Measurements from ENCODE around the gene ME2. TPM values are rescaled to one million over a fixed set of nuclear protein-coding genes. Genes with fewer than 3 reads are reported as not detected.

ME2 gene
- total and polyA plus RNA-seq, 2 donors (not counting 1 experiment from before 2014, with no cell fraction given): 28.4 to 57.8 TPM

DNA sequence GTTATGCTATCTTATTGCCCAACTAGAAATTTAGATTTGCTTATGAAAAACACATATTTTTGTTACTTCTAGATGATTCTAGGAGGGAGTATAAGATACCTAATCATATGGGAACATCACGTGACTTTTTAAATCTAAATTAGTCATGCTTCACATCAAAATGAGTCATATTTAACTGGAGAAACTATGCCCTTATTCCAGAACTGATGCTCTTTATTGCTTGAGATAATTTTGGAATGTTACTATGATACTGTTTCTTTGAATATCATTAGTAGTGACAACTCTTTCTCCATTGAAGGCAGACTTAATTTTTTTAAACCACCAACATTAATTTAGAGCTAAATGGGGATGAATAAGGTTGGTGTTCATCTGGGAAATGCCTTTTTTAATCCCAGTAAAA lies 69.0 kb downstream of the ME2 start:
- H2AFZ ChIP-seq (ENCODE audit: insufficient read depth, low read depth, low read length, poor library complexity, severe bottlenecking): no peak overlapping the region

DNA sequence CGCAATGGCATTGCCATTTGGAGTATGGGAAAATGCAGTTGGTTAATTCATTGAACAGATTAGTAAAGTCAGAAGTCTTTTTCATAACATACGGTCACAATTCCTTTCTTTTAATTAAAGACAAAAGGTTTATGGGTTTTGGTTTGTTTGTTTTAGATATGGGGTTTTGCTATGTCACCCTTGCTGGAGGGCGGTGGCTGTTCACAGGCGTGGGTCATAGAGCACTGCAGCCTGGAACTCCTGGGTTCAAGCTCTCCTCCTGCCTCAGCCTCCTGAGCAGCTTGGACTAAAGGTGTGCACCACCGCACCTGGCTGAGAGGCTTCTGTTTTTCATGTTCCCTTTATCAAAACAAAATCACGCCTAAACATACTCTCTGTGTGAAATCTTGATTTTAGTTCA lies 70.3 kb downstream of the ME2 start:
- no peak overlapping the region for H3K27ac Mint-ChIP-seq
- Histone ChIP-seq H3K9ac (ENCODE audit: low read length) (no peak overlapping the region), H3K4me3 (ENCODE audit: control extremely low read depth in 1 of 5, extremely low read depth in 1 of 5, insufficient read depth in 1 of 5, low read depth in 2 of 5, low read length in 4 of 5) (no peak overlapping the region), H3K4me2 (replicated peaks; ENCODE audit: low read depth, low read length, poor library complexity, severe bottlenecking) (no peak overlapping the region), H3K27me3 (replicated peaks in 1 of 4; ENCODE audit: control extremely low read depth in 1 of 4, control insufficient read depth in 3 of 4, insufficient read depth in 4 of 4, low read length in 3 of 4) (no peaks in the 10 kb centered on the region), H2AFZ (ENCODE audit: insufficient read depth, low read depth, low read length, poor library complexity, severe bottlenecking) (no peak overlapping the region), H3K4me1 (ENCODE audit: control insufficient read depth in 2 of 2, insufficient read depth in 2 of 2, low read length in 2 of 2) (no peaks in the 10 kb centered on the region), H3K79me2 (ENCODE audit: control insufficient read depth, insufficient read depth, low read length) (no peaks in the 10 kb centered on the region), H3K27ac (ENCODE audit: low read length in 2 of 2) (no peak overlapping the region), H4K20me1 (ENCODE audit: control insufficient read depth, insufficient read depth, low read length, poor library complexity, severe bottlenecking) (no peaks in the 10 kb centered on the region), H3K36me3 (replicated peaks in 1 of 2; ENCODE audit: control extremely low read depth in 1 of 2, control insufficient read depth in 1 of 2, extremely low read depth in 1 of 2, insufficient read depth in 2 of 2, low read length in 1 of 2) (peaks cover 9 to 21% of the 10 kb centered on the region in 2 experiments), H3K9me3 (ENCODE audit: control extremely low read depth in 1 of 3, control insufficient read depth in 2 of 3, insufficient read depth in 1 of 3, low read length in 2 of 3) (no peaks in the 10 kb centered on the region)
- no peaks in the 10 kb centered on the region for H3K4me1 Mint-ChIP-seq
- H3K27me3 Mint-ChIP-seq: no peaks in the 10 kb centered on the region
- no peak for ATAC-seq (ENCODE audit: low read depth)
- intact Hi-C loops (cut with micrococcal nuclease): no loop called here
- ChIA-PET POLR2A (no interaction called here), CTCF (interaction anchor here (1.5 kb wide), 1 partner anchor 129 kb away, joined by 3 read pairs; no protein-coding TSS in a partner anchor)
- 100% methylated on average over 1 of the region's 6 CpGs for WGBS (ENCODE audit: insufficient coverage)
- TF ChIP-seq EZH2 (IDR thresholded peaks at IDR 0.05; ENCODE audit: borderline replicate concordance, insufficient read depth, low read depth, low read length, poor library complexity, severe bottlenecking): no peak
- TF ChIP-seq, protein P1, sequence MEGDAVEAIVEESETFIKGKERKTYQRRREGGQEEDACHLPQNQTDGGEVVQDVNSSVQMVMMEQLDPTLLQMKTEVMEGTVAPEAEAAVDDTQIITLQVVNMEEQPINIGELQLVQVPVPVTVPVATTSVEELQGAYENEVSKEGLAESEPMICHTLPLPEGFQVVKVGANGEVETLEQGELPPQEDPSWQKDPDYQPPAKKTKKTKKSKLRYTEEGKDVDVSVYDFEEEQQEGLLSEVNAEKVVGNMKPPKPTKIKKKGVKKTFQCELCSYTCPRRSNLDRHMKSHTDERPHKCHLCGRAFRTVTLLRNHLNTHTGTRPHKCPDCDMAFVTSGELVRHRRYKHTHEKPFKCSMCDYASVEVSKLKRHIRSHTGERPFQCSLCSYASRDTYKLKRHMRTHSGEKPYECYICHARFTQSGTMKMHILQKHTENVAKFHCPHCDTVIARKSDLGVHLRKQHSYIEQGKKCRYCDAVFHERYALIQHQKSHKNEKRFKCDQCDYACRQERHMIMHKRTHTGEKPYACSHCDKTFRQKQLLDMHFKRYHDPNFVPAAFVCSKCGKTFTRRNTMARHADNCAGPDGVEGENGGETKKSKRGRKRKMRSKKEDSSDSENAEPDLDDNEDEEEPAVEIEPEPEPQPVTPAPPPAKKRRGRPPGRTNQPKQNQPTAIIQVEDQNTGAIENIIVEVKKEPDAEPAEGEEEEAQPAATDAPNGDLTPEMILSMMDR (IDR thresholded peaks at IDR 0.05): no peak
- H3K4me3 Mint-ChIP-seq: no peak overlapping the region
- DNase-seq: no peak
- no peaks in the 10 kb centered on the region for H3K9me3 Mint-ChIP-seq (ENCODE audit: insufficient read depth)

More for the DNA sequence above, 69.0 kb downstream of the ME2 start:
- Histone ChIP-seq H3K9me3 (ENCODE audit: control extremely low read depth in 1 of 3, control insufficient read depth in 2 of 3, insufficient read depth in 1 of 3, low read length in 2 of 3) (no peaks in the 10 kb centered on the region), H3K4me2 (replicated peaks; ENCODE audit: low read depth, low read length, poor library complexity, severe bottlenecking) (no peak overlapping the region), H3K9ac (ENCODE audit: low read length) (no peak overlapping the region), H3K36me3 (replicated peaks in 1 of 2; ENCODE audit: control extremely low read depth in 1 of 2, control insufficient read depth in 1 of 2, extremely low read depth in 1 of 2, insufficient read depth in 2 of 2, low read length in 1 of 2) (peaks cover 11 to 26% of the 10 kb centered on the region in 2 experiments), H4K20me1 (ENCODE audit: control insufficient read depth, insufficient read depth, low read length, poor library complexity, severe bottlenecking) (no peaks in the 10 kb centered on the region), H3K4me1 (ENCODE audit: control insufficient read depth in 2 of 2, insufficient read depth in 2 of 2, low read length in 2 of 2) (no peaks in the 10 kb centered on the region), H3K27me3 (replicated peaks in 1 of 4; ENCODE audit: control extremely low read depth in 1 of 4, control insufficient read depth in 3 of 4, insufficient read depth in 4 of 4, low read length in 3 of 4) (no peaks in the 10 kb centered on the region), H3K4me3 (ENCODE audit: control extremely low read depth in 1 of 5, extremely low read depth in 1 of 5, insufficient read depth in 1 of 5, low read depth in 2 of 5, low read length in 4 of 5) (no peak overlapping the region), H3K27ac (ENCODE audit: low read length in 2 of 2) (no peak overlapping the region), H3K79me2 (ENCODE audit: control insufficient read depth, insufficient read depth, low read length) (no peaks in the 10 kb centered on the region)
- TF ChIP-seq, protein P1 (IDR thresholded peaks at IDR 0.05): no peak
- no peak for TF ChIP-seq EZH2 (IDR thresholded peaks at IDR 0.05; ENCODE audit: borderline replicate concordance, insufficient read depth, low read depth, low read length, poor library complexity, severe bottlenecking)
- no peaks in the 10 kb centered on the region for H3K4me1 Mint-ChIP-seq
- ATAC-seq (ENCODE audit: low read depth): no peak
- WGBS (ENCODE audit: insufficient coverage): no CpG with 5 or more reads among the region's 1 CpG
- no peak overlapping the region for H3K4me3 Mint-ChIP-seq
- no peaks in the 10 kb centered on the region for H3K27me3 Mint-ChIP-seq
- H3K9me3 Mint-ChIP-seq (ENCODE audit: insufficient read depth): no peaks in the 10 kb centered on the region
- DNase-seq: no peak
- CTCF ChIA-PET: no interaction called here
- POLR2A ChIA-PET: no interaction called here
- intact Hi-C loops (cut with micrococcal nuclease): no loop called here
- no peak overlapping the region for H3K27ac Mint-ChIP-seq

Measured in B cell (primary cell).